ENCODE measurements around the gene GPC3.
"Not testable (repeated sequence)": the region's sequence is repeated elsewhere in the genome, so short reads cannot be mapped to it uniquely, and the experiment has no call there.

Gene GPC3

DNA sequence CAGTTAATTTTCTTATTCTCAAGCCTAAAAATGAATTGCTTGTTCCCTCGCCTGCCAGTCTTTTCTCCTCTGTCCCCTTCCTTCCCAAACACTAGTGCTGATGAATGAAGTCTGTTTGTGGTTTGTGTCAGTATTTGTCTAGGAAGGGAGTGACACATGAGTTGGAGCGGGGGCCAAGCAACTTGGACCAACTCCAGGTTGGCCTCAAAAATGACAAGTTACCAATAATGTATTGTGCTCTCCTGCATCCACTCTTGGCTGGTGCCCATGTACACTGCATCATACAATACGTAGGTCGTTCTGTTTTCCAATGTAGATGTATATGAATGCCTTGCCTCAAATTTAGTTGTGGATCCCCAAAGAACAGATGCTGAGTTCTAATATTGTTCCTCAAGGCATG is 347.1 kb downstream of the GPC3 start:
- peak; percentile 65 for DNase-seq

DNA sequence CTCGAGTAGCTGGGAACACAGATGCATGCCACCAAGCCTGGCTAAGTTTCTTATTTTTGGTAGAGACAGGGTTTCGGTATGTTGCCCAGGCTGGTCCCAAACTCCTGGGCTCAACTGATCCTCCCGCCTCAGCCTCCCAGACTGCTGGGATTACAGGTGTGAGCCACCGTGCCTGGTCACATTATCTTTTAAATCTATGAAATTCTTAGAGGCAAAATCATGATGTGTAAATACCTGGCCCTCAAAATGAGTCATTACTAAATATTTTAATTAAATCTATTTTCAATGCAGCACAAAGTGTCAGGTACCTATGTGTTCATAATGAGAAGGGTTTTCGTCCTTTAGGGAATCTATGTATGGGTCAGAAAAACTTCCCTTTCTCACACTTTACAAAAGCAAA is 347.6 kb downstream of the GPC3 start:
- no peak for DNase-seq

DNA sequence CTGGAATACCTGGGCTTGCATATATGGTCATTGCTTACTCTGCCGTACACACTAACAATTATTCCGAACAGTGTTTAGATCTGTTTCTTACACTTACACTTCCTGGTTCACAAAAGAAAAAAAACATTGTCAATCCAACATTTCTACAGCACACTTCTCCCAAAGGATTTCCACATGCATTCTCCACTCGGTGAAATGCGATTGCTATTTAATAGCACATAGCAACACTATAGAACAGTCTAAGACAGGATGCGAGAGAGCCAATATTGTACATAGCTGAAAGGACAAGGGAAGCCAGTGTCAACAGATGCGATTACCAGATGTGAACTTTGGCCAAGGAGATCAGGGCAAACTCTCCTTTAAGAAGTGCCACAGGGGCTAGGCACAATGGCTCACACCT is 349.4 kb downstream of the GPC3 start:
- no peak for DNase-seq

- DNase-seq = no peak
These were observed 351.0 kb downstream of the GPC3 start for GRCh38 chrX:133634416-133634815.

DNA sequence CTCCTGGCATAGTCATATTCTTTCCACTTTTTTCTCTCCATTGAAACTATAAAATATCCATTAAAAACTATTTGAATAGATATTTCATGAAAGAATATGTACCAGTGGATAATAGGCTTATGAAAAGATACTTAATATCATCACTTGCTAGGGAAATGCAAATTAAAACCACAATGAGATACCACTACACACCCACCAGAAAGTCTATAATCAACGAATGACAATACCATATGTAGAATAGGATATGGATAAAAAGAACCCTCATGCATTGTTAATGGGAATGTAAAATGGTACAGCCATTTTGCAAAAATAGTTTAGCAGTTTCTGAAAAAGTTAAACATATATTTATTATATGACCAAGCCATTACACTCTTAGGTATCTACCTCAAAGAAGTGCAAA is 351.4 kb downstream of the GPC3 start:
- no peak for DNase-seq

GRCh38 chrX:133633162-133633561 is 352.2 kb downstream of the GPC3 start:
- DNase-seq = no peak

- no peak for DNase-seq
These were observed 355.0 kb downstream of the GPC3 start for GRCh38 chrX:133630362-133630761.

DNA sequence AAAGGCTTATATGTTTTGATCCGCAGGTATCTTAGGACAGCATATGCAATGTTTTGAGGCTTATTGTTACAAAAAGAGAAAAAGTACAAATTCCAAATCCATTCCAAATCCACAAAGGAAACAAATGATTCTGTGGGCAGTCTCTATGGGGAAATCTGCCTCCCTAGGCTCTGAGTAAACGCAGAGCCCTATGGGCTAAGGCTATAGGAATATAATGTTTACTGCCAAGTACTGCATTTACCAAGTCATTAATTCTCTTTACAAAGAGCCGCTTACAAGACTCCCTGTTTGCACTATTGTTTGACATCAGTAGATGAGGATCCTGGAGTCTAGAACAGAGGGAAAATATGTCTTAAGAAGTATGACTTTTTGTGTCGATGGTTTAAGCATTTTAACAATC is 357.7 kb downstream of the GPC3 start:
- no peak for DNase-seq

GRCh38 chrX:133621384-133621783 is 364.0 kb downstream of the GPC3 start:
- not testable (repeated sequence) for DNase-seq

GRCh38 chrX:133611676-133612075 is 373.7 kb downstream of the GPC3 start:
- DNase-seq = no peak

DNA sequence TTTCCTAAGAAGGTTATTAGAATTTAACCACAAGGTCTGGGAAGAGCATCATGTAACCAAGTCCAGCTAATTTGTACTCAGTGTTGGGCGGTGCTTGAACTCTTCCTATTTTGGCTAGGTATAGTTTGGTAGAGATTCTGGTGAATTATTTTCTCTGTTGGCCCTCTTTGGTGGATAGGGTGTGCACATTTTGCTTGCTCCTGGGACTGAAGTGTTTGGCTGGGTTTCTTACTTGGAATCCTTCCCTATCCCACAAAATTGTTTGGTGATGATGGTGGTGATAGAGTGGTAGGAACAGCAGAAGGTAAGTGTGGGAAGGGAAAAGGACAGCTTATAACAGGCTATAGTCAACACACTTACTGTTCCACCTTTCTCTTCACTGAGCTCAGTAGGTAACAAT is 375.3 kb downstream of the GPC3 start:
- DNase-seq = peak; percentile 71

GRCh38 chrX:133609166-133609565 is 376.2 kb downstream of the GPC3 start:
- no peak for DNase-seq

DNA sequence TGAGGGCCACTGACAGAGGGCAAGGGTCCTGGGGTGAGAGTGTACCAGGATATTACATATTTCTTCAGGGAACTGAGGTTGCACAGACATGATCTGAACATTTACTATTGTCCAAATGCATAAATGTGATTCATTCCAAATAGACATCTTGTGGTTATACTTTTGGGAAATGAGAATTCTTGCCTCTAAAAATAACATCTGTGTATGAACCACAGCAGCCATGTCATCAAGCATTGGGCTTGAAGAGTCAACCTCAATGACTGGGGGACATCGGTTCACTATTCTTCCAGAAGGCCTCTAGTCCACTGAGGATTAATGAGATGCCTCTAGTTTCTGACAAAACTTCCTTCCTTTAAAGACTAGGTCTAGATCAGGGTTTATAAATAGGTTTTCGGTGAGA is 377.0 kb downstream of the GPC3 start:
- peak; percentile 88 for DNase-seq

GRCh38 chrX:133607419-133608348 is 377.7 kb downstream of the GPC3 start:
- DNase-seq = no peak

DNA sequence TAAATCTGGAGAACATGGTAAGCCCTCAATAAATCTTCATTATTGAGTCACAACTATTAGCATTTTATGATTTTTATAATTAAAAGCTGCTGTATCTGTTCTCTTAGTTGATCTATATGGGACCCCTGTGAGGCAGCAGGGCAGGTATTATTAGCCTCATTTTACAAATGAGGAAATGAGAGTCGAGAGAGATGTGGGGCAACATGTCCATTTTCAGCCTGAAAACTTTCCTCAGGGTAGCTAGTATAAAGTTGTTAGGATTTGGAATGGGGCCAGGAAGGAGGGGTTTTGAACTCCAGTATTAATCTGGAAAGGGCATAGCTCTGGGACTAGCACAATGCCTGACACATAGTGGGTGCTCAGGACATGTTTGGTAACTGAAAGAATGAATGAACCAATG is 378.4 kb downstream of the GPC3 start:
- DNase-seq = no peak

DNA sequence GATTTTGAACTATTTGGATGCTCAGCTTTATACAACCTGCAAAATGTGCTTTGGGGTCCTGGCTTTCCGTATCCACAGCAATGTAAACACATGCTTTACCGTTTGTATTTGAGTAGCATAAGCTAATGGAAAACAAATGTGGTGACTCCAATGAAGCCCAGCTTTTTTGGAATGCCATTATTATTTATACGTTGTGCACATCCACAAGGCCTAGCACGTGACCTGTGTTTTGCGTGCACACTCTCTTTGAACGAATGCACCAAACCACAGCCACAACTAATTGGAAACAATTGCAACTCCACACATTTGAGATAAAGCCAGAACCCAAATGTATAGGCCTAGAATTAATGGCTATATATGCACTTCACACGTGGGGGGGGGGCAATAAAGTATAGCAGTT is 380.6 kb downstream of the GPC3 start:
- DNase-seq = peak; percentile 77

DNA sequence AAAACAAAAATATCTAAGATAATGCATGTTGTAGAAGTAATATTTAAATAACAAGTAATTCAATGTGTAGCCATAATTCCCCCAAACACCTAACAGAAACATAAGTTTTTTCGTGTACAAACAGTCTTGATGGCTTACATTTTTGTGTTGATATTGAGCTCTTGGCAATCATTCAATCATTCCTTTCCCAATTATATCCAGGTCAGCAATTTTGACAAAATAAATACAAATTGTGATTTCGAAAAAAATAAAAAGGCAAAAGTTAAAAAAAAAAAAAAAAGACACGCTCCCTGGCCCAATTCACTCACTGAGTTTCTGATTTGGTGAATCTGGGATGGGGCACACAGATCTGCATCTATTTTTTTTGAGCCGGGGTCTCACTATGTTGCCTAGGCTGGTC is 382.5 kb downstream of the GPC3 start:
- no peak for DNase-seq

DNA sequence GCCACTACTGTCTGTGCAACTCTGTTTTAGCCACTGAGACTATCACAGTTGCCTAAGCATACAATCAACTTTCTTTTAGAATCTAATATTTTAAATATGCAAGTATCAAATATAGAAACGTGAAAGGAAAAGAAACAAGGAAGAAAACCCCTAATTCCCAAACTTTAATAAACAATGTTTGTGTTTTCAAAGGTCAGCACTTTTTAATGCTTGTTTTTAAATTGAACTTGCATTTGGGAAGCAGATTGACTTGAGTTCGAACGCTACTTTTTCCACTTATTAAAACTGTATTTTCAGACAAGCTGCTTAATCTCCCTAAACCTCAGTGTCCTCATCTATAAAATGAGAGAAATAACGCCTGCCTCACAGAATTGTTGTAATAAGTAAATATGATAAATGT is 384.3 kb downstream of the GPC3 start:
- DNase-seq = no peak

DNA sequence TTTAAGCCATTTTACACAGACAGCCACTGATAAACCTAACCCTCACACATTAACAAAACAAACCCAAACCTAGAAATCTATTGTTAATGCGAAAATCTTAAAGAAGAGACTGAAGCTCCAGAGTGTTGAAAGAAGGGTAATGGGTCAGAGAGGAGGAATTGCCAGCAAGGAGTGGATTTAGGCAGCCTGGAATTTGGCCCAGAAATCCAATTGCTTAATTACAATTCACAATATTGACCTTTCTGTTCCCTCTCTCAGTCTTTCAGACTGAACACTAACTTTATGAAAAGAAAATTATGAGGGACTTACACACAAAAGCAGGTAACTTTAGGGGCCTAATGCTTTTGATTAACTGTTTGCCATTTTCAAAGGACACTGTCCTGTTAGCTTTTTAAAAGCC is 384.9 kb downstream of the GPC3 start:
- no peak for DNase-seq

DNA sequence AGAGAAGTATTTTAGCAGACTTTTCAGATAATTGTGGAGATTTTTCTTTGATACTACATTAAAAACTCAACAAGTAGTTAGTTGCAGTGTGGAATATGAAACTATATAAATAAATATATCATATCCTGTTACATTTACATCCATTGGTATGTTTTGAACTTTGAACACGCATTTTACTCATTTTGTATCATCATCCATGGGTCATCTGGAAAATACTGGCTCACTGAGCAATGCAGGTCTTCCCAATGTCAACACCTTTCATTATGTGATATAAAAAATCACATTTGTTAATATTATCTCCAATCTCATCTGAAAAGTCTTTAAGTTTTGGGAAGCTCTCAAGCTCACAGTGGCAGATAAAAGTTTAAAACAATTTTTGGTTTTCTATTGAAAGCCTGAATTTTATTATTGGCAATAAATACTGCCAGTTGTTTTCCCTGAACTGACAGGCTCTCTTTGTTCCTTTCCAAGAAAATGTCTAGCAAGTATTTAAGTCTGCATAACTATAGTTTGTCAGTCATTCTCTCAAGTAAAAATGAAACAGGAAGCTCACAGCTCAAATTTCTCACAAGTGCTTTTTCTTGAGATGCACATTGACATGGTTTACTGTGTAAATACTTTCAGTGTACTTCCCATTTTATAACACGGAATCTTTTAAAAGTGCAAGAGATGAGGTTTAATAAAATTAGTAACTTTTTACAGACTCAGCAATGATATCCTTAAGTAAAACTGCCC is 386.6 kb downstream of the GPC3 start:
- peak; percentile 43 for DNase-seq

DNA sequence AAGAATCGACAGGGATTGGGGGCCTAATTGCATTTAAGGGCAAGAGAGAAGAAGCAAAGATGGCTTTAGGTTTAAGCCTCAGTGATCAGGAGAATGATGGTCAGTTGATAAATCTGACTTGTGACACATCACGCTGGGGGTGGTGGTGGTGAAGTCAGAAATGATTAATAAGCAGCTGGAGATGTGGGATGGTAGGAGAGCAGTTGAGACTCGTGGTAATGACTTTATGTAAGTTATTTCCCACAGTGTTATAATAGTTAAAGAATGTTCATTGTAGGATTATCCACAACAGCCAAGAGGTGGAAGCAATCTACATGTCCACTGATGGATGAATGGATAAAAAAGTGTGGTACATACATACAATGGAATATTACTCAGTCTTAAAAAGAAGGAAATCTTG is 391.2 kb downstream of the GPC3 start:
- DNase-seq = no peak

- no peak for DNase-seq
These were observed 391.9 kb downstream of the GPC3 start for GRCh38 chrX:133593531-133593930.

DNA sequence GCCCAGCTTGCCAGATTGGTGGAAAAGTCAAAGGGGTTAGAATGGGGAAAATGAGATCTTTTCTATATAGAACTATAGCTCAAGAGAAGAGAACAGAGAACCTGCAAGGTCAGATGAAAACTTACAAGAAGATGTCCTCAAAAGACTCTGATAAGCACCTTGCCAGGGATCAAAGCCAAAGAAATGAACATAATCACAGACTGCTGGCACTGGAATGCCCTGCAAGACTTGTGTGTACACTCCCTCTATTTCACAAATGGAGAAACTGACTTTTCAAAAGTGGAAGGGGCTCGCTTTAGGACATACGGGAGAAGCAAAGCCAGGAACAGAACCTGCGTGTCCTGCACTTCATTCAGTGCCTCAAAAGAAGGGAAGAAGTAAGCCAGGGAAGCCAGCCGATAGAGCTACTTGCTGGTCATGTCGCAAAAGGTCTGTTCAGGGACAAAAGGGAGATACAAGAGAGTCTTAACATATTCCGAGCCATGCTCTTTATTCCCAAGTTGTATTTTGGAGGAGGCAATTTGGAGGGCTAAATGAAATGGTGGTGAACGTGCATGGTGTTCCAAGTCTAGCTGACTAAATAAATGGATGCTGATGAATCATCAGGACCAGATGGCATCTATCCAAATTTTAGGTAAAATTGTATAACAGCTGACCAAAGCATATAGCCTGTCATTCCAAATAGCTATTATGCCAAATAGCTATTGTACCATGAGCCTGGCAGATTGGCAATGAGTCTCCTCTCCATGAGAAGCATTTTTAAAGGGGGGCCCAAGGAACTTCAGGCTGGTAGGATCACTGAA is 394.5 kb downstream of the GPC3 start:
- no peak for DNase-seq
